Neuronal stem cell (in vitro differentiated cells): ENCODE results near the gene GMDS.

Experiments
- DNase-seq: peaks from one replicate; pipeline ENCODE4 v3.0.0-alpha.2; 2013; ENCODE audit warnings: low spot score
- H2AFZ ChIP-seq: one replicate; pipeline ENCODE4 v1.6.1; 2013; ENCODE audit warnings: mild to moderate bottlenecking, low read length, inconsistent platforms
- H2AK5ac ChIP-seq: 2 replicates; pipeline ENCODE4 v1.6.1; 2013; ENCODE audit warnings: low read depth, mild to moderate bottlenecking, inconsistent platforms, low read length, moderate library complexity, mixed read lengths
- H2BK120ac ChIP-seq: 2 replicates; pipeline ENCODE4 v1.6.1; 2013; ENCODE audit warnings: low read depth, mild to moderate bottlenecking, inconsistent platforms, low read length, moderate library complexity, mixed read lengths
- H2BK12ac ChIP-seq: one replicate; pipeline ENCODE4 v1.6.1; 2013; ENCODE audit warnings: low read length, inconsistent platforms
- H2BK15ac ChIP-seq: 2 replicates; pipeline ENCODE4 v1.6.1; 2013; ENCODE audit warnings: mild to moderate bottlenecking, low read length, inconsistent platforms, mixed read lengths
- H2BK5ac ChIP-seq: one replicate; pipeline ENCODE4 v1.6.1; 2013; ENCODE audit warnings: inconsistent platforms, mild to moderate bottlenecking, low read length, moderate library complexity
- H3K14ac ChIP-seq: one replicate; pipeline ENCODE4 v1.6.1; 2013; ENCODE audit warnings: low read length, inconsistent platforms
- H3K18ac ChIP-seq: 2 replicates; pipeline ENCODE4 v1.6.1; 2013; ENCODE audit warnings: low read length, inconsistent platforms
- H3K23ac ChIP-seq: 2 replicates; pipeline ENCODE4 v1.6.1; 2013; ENCODE audit warnings: low read depth, mild to moderate bottlenecking, mixed read lengths, low read length, inconsistent platforms; ENCODE audit not compliant: poor library complexity
- H3K27ac ChIP-seq: replicated peaks from 3 replicates; pipeline ENCODE4 v1.5.1; 2013; ENCODE audit warnings: low read length, inconsistent platforms
- H3K27me3 ChIP-seq, 3 experiments: 2 replicates each; pipeline ENCODE4 v1.6.1; 2013; ENCODE audit warnings: low read length in 3 of 3, mild to moderate bottlenecking in 2 of 3, inconsistent platforms in 1 of 3, low read depth in 1 of 3, mixed read lengths in 1 of 3, moderate library complexity in 1 of 3; ENCODE audit not compliant: control insufficient read depth in 3 of 3, insufficient read depth in 3 of 3
- H3K36me3 ChIP-seq, 2 donors: replicated peaks in 1 of 2; 2 replicates each; pipeline ENCODE4 v1.6.1; 2013; ENCODE audit warnings: low read length in 2 of 2; ENCODE audit not compliant: control insufficient read depth in 2 of 2, insufficient read depth in 2 of 2
- H3K4ac ChIP-seq: 2 replicates; pipeline ENCODE4 v1.6.1; 2013; ENCODE audit warnings: inconsistent platforms, mild to moderate bottlenecking, low read length, moderate library complexity
- H3K4me1 ChIP-seq, 2 donors: 1 replicate in 1 of 2; 2 replicates in 1 of 2; pipeline ENCODE4 v1.6.1; 2013; ENCODE audit warnings: low read length in 2 of 2, low read depth in 1 of 2; ENCODE audit not compliant: control insufficient read depth in 2 of 2, insufficient read depth in 1 of 2
- H3K4me2 ChIP-seq: one replicate; pipeline ENCODE4 v1.6.1; 2013; ENCODE audit warnings: mild to moderate bottlenecking, low read length, inconsistent platforms; ENCODE audit not compliant: insufficient read depth, poor library complexity, severe bottlenecking
- H3K4me3 ChIP-seq, 2 donors: 2 replicates each; pipeline ENCODE4 v1.5.1; 2013; ENCODE audit warnings: low read length in 2 of 2, mild to moderate bottlenecking in 2 of 2, inconsistent platforms in 1 of 2, moderate library complexity in 1 of 2
- H3K79me1 ChIP-seq: one replicate; pipeline ENCODE4 v1.6.1; 2013; ENCODE audit warnings: low read depth, mild to moderate bottlenecking, inconsistent platforms, low read length, moderate library complexity
- H3K9ac ChIP-seq: one replicate; pipeline ENCODE4 v1.6.1; 2013; ENCODE audit warnings: mild to moderate bottlenecking, low read depth, low read length, inconsistent platforms; ENCODE audit not compliant: poor library complexity
- H3K9me3 ChIP-seq, 2 donors: replicated peaks in 1 of 2; 2 replicates each; pipeline versions ENCODE3 to v1.6.1; 2013; ENCODE audit warnings: low read length in 2 of 2, mild to moderate bottlenecking in 2 of 2, inconsistent platforms in 1 of 2, low read depth in 1 of 2, mixed read lengths in 1 of 2, moderate library complexity in 1 of 2; ENCODE audit not compliant: control insufficient read depth in 2 of 2, insufficient read depth in 1 of 2
- H4K8ac ChIP-seq: one replicate; pipeline ENCODE4 v1.6.1; 2013; ENCODE audit warnings: low read depth, mild to moderate bottlenecking, inconsistent platforms, low read length, moderate library complexity
- H4K91ac ChIP-seq: one replicate; pipeline ENCODE4 v1.6.1; 2013; ENCODE audit warnings: low read length, low read depth, mild to moderate bottlenecking, inconsistent platforms; ENCODE audit not compliant: poor library complexity
- WGBS, 2 donors: extraction: QIAGEN DNeasy Blood & Tissue Kit; methylation state at CpG; one replicate each; pipeline ENCODE4 v1.1.7; 2013; ENCODE audit warnings: missing lambda C conversion rate in 2 of 2, mixed read lengths in 1 of 2; ENCODE audit not compliant: insufficient read length in 2 of 2, insufficient replicate concordance in 1 of 2; ENCODE audit errors: extremely low coverage in 2 of 2; 5-methylcytosine and 5-hydroxymethylcytosine counted together

The GMDS gene

DNA sequence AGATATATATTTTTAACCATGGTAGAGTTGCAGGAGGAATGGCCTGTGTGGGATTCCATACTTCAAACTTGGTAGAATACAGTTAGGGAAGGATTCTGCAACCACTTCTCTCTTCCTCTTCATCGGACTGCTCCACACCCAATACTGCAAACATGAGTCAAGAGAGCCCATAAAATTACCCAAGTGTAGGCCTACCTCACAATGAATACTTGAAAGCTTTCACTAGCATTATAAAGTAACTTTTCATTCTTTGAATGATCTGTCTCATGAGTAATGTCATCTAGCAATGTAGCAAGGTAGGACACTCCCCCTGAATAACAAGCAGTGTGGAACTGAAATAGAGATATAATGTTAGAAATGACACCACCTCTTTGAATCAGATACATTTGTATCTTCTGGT lies 556.3 kb downstream of the GMDS start:
- Histone ChIP-seq H2BK5ac (no peak overlapping the region), H2AFZ (no peak overlapping the region), H3K9me3 (peaks cover 0 to 3% of the 10 kb centered on the region in 2 donors), H3K4ac (no peak overlapping the region), H3K14ac (no peak overlapping the region), H3K27ac (no peak overlapping the region), H3K4me2 (no peak overlapping the region), H3K27me3 (no peaks in the 10 kb centered on the region), H4K91ac (no peak overlapping the region), H3K4me3 (no peak overlapping the region), H3K4me1 (peaks cover 3 to 6% of the 10 kb centered on the region in 2 donors), H4K8ac (no peak overlapping the region), H3K18ac (no peak overlapping the region), H3K9ac (no peak overlapping the region), H3K36me3 (no peaks in the 10 kb centered on the region), H2AK5ac (no peak overlapping the region), H2BK15ac (no peak overlapping the region), H3K23ac (no peak overlapping the region), H2BK120ac (no peak overlapping the region), H3K79me1 (no peaks in the 10 kb centered on the region), H2BK12ac (no peak overlapping the region)
- DNase-seq: no peak
- no CpG with 5 or more reads among the region's 1 CpG for WGBS, 2 donors

DNA sequence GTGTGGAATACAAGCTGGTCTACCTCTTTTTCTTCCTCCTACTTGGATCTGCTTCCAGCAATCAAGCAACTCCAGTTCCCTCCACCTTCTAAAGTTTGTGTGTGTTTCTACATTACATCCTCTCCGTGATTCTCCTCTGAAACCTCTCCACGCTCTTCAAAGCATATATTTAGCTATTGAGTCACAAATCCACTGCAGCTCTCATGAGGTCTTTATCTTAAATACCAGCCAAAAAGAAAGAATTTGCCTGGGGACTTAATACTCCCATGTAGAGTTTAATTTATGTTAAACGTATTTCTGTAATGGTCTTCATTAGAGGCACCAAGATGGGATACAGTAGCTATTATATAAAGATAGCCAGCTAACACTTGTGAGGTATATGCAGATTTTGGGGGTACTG lies 557.0 kb downstream of the GMDS start:
- Histone ChIP-seq H2BK5ac (no peak overlapping the region), H3K9ac (no peak overlapping the region), H2AFZ (no peak overlapping the region), H3K36me3 (no peaks in the 10 kb centered on the region), H3K27me3 (no peaks in the 10 kb centered on the region), H3K23ac (no peak overlapping the region), H3K9me3 (peaks cover 0 to 3% of the 10 kb centered on the region in 2 donors), H2AK5ac (no peak overlapping the region), H2BK120ac (no peak overlapping the region), H3K4me1 (peaks cover 3 to 6% of the 10 kb centered on the region in 2 donors), H3K4me2 (no peak overlapping the region), H2BK15ac (no peak overlapping the region), H3K79me1 (no peaks in the 10 kb centered on the region), H3K14ac (no peak overlapping the region), H3K4ac (no peak overlapping the region), H4K8ac (no peak overlapping the region), H3K27ac (no peak overlapping the region), H3K4me3 (no peak overlapping the region), H2BK12ac (no peak overlapping the region), H4K91ac (no peak overlapping the region), H3K18ac (no peak overlapping the region)
- WGBS, 2 donors: no CpG with 5 or more reads among the region's 3 CpGs
- DNase-seq: no peak

- Histone ChIP-seq H3K9me3 (peaks cover 0 to 1% of the 10 kb centered on the region in 2 donors), H4K91ac (no peak overlapping the region), H2AK5ac (peak overlapping the region; percentile 56), H4K8ac (no peak overlapping the region), H3K36me3 (no peaks in the 10 kb centered on the region), H3K4me1 (peaks cover 3 to 6% of the 10 kb centered on the region in 2 donors), H2BK15ac (peak overlapping the region; percentile 68), H3K18ac (peak overlapping the region; percentile 65), H2BK120ac (no peak overlapping the region), H2BK12ac (peak overlapping the region; percentile 53), H3K14ac (peak overlapping the region; percentile 86), H3K27me3 (no peaks in the 10 kb centered on the region), H2BK5ac (no peak overlapping the region), H3K4me2 (no peak overlapping the region), H3K4me3 (no peak overlapping the region), H3K9ac (no peak overlapping the region), H3K23ac (no peak overlapping the region), H3K27ac (no peak overlapping the region), H2AFZ (no peak overlapping the region), H3K4ac (no peak overlapping the region), H3K79me1 (no peaks in the 10 kb centered on the region)
- no peak for DNase-seq
- WGBS, 2 donors: no CpG with 5 or more reads among the region's 6 CpGs
Observed at GRCh38 chr6:1687402-1687801, 558.0 kb downstream of the GMDS start.

DNA sequence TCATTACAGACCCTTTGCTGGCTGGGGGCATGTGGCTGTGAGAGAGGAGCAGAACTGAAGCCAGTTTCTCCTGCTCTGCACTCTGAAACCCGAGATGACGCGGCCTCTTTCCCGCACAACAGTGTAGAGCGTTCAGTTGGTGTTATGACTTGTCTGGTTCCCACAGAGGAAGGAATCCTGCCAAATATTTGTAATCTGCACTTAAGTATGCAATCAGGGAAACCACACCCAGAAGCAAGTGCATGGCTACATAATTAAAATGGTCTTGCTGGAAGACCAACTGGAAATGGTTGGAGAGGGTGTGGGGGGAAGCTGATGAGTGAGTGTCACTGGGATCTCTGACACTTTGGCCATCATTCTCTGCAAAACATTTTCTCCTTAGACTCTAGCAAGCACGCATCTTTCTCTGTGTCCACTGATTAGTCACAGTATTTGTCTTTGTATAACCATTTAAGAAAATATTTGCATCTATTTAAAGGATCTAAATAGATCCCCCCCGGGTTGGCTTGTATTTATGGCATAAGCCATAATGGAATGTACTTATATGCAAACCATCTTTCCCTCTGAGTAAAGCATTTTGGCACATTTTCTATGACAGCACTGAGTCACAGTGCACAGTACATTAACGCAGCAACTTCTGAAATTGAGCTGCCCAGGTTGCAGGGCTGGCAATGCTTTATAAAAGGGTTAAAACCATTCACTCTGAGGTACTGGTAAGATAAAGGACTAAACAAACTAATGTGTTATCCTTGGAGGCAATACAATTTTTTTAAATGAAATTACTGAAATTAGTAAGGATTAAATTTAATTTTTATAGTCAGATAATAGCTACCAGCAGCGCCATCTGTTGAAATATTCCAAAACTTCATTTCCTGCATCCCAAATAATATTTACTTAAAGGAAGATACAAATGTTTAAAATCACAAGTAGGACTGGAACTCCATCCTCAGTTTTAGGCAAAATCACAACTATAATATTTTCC lies 559.0 kb downstream of the GMDS start:
- Histone ChIP-seq H4K8ac (no peak overlapping the region), H2BK120ac (no peak overlapping the region), H3K36me3 (no peaks in the 10 kb centered on the region), H3K79me1 (no peaks in the 10 kb centered on the region), H3K9ac (no peak overlapping the region), H2BK15ac (no peak overlapping the region), H3K23ac (no peak overlapping the region), H3K4me1 (peaks cover 3 to 6% of the 10 kb centered on the region in 2 donors), H3K18ac (peak overlapping the region; percentile 17), H3K4ac (no peak overlapping the region), H3K14ac (no peak overlapping the region), H3K9me3 (no peaks in the 10 kb centered on the region), H2BK12ac (no peak overlapping the region), H3K4me3 (no peak overlapping the region), H3K27ac (no peak overlapping the region), H2AK5ac (no peak overlapping the region), H2AFZ (peak overlapping the region; percentile 0), H3K4me2 (no peak overlapping the region), H3K27me3 (no peaks in the 10 kb centered on the region), H2BK5ac (no peak overlapping the region), H4K91ac (no peak overlapping the region)
- no CpG with 5 or more reads among the region's 9 CpGs for WGBS, 2 donors
- DNase-seq: no peak
